Activated T-helper 1 cell treated with Interleukin-2 at 50 U/mL for 16 hours (primary cell): Measurements from ENCODE around the gene PAQR3.
A peak's percentile ranks its signal among the peaks of the same experiment; 100 is the strongest.

Experiments used
- DNase-seq: peaks from one replicate; pipeline ENCODE4 v3.0.0-alpha.2; 2020; ENCODE audit warnings: low read depth

PAQR3 gene

GRCh38 chr4:78938868-78939666 lies at the start of gene PAQR3:
Gene PAQR3 (minus strand): TSS chr4:78939438. CDS start chr4:78939224, 214 bp downstream.
- DNase-seq, result peak; percentile 76

- no peak for DNase-seq
Measured at GRCh38 chr4:78987683-78988082, 48.4 kb upstream of the PAQR3 start.

- no peak for DNase-seq
Measured at GRCh38 chr4:78984593-78984992, 45.4 kb upstream of the PAQR3 start.

GRCh38 chr4:78975865-78976264 lies 36.6 kb upstream of the PAQR3 start:
- no peak for DNase-seq

GRCh38 chr4:78971776-78972175 lies 32.5 kb upstream of the PAQR3 start:
- DNase-seq, result no peak

GRCh38 chr4:78971326-78971725 lies 32.1 kb upstream of the PAQR3 start:
- no peak for DNase-seq

- DNase-seq, result no peak
Measured at GRCh38 chr4:78962597-78963115, 23.4 kb upstream of the PAQR3 start.

- no peak for DNase-seq
Measured at GRCh38 chr4:78960926-78961325, 21.7 kb upstream of the PAQR3 start.

- no peak for DNase-seq
Measured at GRCh38 chr4:78956975-78957374, 17.7 kb upstream of the PAQR3 start.

- DNase-seq, result no peak
Measured at GRCh38 chr4:78953769-78954666, 14.8 kb upstream of the PAQR3 start.

GRCh38 chr4:78953231-78953630 lies 14.0 kb upstream of the PAQR3 start:
- DNase-seq, result no peak

GRCh38 chr4:78951862-78952472 lies 12.7 kb upstream of the PAQR3 start:
- DNase-seq, result no peak

- no peak for DNase-seq
Measured at GRCh38 chr4:78949735-78950134, 10.5 kb upstream of the PAQR3 start.

GRCh38 chr4:78945651-78946179 lies 6.5 kb upstream of the PAQR3 start:
- no peak for DNase-seq

- DNase-seq, result no peak
Measured at GRCh38 chr4:78944381-78944780, 5.1 kb upstream of the PAQR3 start.

- DNase-seq, result no peak
Measured at GRCh38 chr4:78940752-78941151, 1.5 kb upstream of the PAQR3 start.

GRCh38 chr4:78939667-78940008 lies 400 bp upstream of the PAQR3 start:
- DNase-seq, result no peak

- no peak for DNase-seq
Measured at GRCh38 chr4:78938474-78938867, 767 bp downstream of the PAQR3 start.

- no peak for DNase-seq
Measured at GRCh38 chr4:78937837-78938236, 1.4 kb downstream of the PAQR3 start.

- no peak for DNase-seq
Measured at GRCh38 chr4:78936989-78937388, 2.2 kb downstream of the PAQR3 start.

GRCh38 chr4:78930016-78930629 lies 9.1 kb downstream of the PAQR3 start:
- no peak for DNase-seq

GRCh38 chr4:78928835-78929234 lies 10.4 kb downstream of the PAQR3 start:
- no peak for DNase-seq
